Measurements from ENCODE around the gene SIX4. TPM values are rescaled to one million over a fixed set of nuclear protein-coding genes. Genes with fewer than 3 reads are reported as not detected.

The SIX4 gene
- total RNA-seq, 2 donors from 2014 or later: 3.3 to 4.1 TPM

DNA sequence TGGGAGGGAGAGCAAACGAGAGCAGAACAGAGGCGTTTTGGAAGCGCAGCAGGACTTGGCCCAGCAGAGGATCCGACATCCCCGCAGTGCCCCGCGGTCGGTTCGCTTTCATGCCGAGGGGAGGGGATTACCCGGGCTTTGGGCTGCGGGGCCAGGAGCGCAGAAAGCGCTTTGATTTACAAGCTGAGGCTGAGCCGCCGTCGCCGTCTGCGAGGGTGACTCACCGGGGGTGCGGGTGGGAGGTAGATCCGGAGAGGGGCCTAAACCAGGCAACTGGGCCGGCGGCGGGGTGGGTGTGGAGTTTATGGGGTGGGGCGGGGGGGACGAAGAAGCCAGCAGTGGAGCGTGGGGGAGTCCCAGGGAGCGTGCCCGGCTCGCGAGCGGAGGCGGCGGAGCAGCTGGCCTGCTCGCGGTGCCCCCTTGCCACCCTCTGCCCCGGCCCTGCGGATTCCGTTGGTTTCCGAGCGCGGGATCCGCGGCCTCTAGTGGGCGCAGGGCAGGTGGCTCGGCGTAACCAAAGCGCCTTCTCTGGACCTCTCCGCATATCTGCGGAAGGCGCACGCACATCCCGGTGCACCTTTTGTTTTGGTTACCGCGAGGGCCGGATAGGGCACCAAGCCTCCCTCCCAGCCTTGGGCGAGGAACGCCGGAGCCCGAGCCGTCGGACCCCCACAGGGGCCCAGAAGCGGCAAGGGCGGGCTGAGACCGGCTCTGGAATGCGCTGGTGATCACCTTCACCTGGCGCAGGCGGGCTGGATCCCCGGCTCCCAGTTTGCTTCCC, 2.6 kb downstream of the SIX4 start:
- H3K36me3 ChIP-seq: no peaks in the 10 kb centered on the region
- H3K27ac ChIP-seq: peak overlapping the region in 1 of 2 donors; percentile 81
- peak; percentile 41 to 57 for TF ChIP-seq CTCF (IDR thresholded peaks at IDR 0.05)
- peaks cover 0 to 20% of the 10 kb centered on the region in 2 donors for H3K4me1 ChIP-seq
- no peak for DNase-seq (ENCODE audit: low spot score)
- peak overlapping the region; percentile 79 for H3K4me3 ChIP-seq
- H3K27me3 ChIP-seq: no peaks in the 10 kb centered on the region
- no peaks in the 10 kb centered on the region for H3K9me3 ChIP-seq

GRCh38 chr14:60720962-60721325, 3.2 kb downstream of the SIX4 start:
- peak overlapping the region in 1 of 2 donors; percentile 79 for H3K4me3 ChIP-seq
- no peaks in the 10 kb centered on the region for H3K9me3 ChIP-seq
- H3K36me3 ChIP-seq: no peaks in the 10 kb centered on the region
- no peaks in the 10 kb centered on the region for H3K27me3 ChIP-seq
- H3K4me1 ChIP-seq: peaks cover 0 to 20% of the 10 kb centered on the region in 2 donors
- H3K27ac ChIP-seq: no peak overlapping the region
- TF ChIP-seq CTCF (IDR thresholded peaks at IDR 0.05): no peak
- no peak for DNase-seq (ENCODE audit: low spot score)

- Histone ChIP-seq H3K27me3 (no peaks in the 10 kb centered on the region), H3K27ac (no peak overlapping the region), H3K4me1 (peaks cover 0 to 20% of the 10 kb centered on the region in 2 donors), H3K36me3 (no peaks in the 10 kb centered on the region), H3K4me3 (no peak overlapping the region), H3K9me3 (no peaks in the 10 kb centered on the region)
- no peak for DNase-seq (ENCODE audit: low spot score)
- TF ChIP-seq CTCF (IDR thresholded peaks at IDR 0.05): no peak
Observed at GRCh38 chr14:60720391-60720790, 3.8 kb downstream of the SIX4 start.

DNA sequence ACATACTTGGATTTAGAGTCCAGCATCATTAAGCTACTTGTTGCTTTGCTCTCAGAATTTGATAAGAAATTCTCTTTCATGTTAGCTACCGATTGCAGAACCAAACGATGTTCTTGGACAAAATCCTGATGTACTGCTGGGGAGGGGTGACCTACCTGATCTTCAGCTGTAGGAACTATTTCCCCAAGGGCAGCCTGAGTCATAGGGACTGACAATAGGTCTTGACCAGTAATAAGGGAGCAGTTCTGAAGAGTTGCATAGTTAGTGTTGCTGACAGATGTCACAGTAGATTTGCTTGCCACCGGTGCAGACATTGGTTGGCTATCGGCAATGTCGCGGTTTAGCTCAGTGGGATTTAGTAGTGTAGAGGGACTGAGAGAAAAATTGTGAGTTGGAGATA, 10.6 kb downstream of the SIX4 start:
- no peak for DNase-seq (ENCODE audit: low spot score)
- Histone ChIP-seq H3K9me3 (no peaks in the 10 kb centered on the region), H3K4me1 (no peaks in the 10 kb centered on the region), H3K27me3 (no peaks in the 10 kb centered on the region), H3K36me3 (no peaks in the 10 kb centered on the region), H3K27ac (no peak overlapping the region), H3K4me3 (no peak overlapping the region)
- no peak for TF ChIP-seq CTCF (IDR thresholded peaks at IDR 0.05)

DNA sequence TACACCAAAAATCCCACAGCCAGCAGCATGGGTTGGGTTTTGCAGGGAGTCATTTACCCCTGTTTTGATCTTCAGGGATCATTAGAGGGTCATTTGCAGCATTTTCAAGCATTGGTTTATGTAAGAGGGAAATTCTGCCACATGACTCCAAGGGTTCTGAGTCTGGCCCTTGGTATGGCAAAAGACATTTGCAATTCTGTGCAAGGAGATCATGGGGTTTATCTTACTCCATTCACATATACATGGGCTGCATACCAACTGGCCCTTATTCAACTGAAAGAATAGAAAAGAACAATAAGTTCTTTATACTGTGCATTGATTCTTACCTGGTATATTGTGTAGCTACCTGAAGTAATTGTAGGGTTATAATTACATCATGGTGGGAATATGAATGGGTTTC, 13.7 kb downstream of the SIX4 start:
- no peaks in the 10 kb centered on the region for H3K4me1 ChIP-seq
- no peak overlapping the region for H3K4me3 ChIP-seq
- H3K36me3 ChIP-seq: no peaks in the 10 kb centered on the region
- TF ChIP-seq CTCF (IDR thresholded peaks at IDR 0.05): no peak
- no peak for DNase-seq (ENCODE audit: low spot score)
- no peaks in the 10 kb centered on the region for H3K9me3 ChIP-seq
- no peak overlapping the region for H3K27ac ChIP-seq
- no peaks in the 10 kb centered on the region for H3K27me3 ChIP-seq

DNA sequence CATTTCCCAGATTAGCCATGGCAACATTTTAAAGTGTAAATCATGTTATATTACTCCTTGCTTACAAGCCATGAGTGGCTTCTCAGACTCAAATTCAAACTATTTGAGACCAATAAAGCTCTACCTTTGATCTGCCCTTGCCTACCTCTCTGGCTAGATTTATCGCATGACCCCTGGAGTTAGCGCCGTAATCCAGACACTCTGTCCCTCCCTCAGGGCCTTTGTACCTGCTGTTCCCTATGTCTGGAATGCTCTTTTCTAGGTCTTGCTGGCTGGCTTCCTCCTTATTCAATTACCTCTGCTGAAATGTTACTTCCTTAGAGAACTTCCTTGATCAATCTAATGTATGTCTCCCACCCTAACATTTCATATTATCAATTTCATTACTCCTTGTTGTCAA, 16.3 kb downstream of the SIX4 start:
- H3K36me3 ChIP-seq: no peaks in the 10 kb centered on the region

More for the DNA sequence above, 16.3 kb downstream of the SIX4 start:
- Histone ChIP-seq H3K4me3 (no peak overlapping the region), H3K9me3 (no peaks in the 10 kb centered on the region), H3K27me3 (no peaks in the 10 kb centered on the region), H3K27ac (no peak overlapping the region), H3K4me1 (no peaks in the 10 kb centered on the region)
- no peak for TF ChIP-seq CTCF (IDR thresholded peaks at IDR 0.05)
- no peak for DNase-seq (ENCODE audit: low spot score)
